ENCODE measurements around the gene CIP2A. TPM values are rescaled to one million over a fixed set of nuclear protein-coding genes. Genes with fewer than 3 reads are reported as not detected.
"Not testable (repeated sequence)": the region's sequence is repeated elsewhere in the genome, so short reads cannot be mapped to it uniquely, and the experiment has no call there.

CIP2A gene
- total and polyA plus RNA-seq, 2 donors (not counting 1 experiment from before 2014, with no cell fraction given) = 7.9 to 10.1 TPM

DNA sequence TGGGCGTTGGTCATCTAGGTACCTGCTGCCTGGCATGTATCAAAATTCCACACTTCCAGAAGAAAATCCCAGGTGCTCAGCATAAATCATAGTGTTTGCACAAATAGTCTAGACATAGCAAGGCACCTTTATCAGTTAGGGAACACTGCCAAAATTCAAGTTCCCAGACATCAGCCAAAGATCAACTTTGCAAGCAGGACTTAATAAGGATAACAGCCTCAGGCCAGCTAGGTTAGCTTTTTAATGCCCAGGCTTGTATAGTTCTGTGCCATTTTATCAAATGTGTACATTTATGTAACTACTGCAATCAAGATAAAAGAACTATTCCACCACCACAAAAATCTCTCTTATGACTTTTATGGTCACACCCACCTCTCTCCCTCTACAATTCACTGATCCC is 31.0 kb upstream of the CIP2A start:
- DNase-seq (ENCODE audit: low read depth in 2 of 2) = peak in 1 of 2 donors; percentile 18

DNA sequence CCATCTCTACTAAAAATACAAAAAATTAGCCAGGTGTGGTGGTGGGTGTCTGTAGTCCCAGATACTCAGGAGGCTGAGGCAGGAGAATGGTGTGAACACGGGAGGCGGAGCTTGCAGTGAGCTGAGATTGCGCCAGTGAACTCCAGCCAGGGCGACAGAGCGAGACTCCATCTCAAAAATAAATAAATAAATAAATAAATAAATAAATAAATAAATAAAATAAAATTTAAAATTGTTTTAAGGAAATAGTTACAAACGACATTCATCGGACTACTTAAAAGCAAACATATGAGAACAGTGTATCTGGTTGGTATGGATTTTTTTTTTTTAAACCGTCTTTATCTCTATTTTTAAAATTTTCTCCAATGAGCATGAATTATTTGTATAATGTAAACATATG is 26.9 kb upstream of the CIP2A start:
- not testable (repeated sequence) for H3K4me2 ChIP-seq (ENCODE audit: extremely low read depth, insufficient read depth, low read length); H2AFZ ChIP-seq (ENCODE audit: low read length); H3K27ac ChIP-seq (ENCODE audit: insufficient read depth, low read length); H4K20me1 ChIP-seq (ENCODE audit: control insufficient read depth, extremely low read depth, insufficient read depth, low read length); H3K4me3 ChIP-seq (replicated peaks in 1 of 4; ENCODE audit: control extremely low read depth in 1 of 4, insufficient read depth in 1 of 4, low read depth in 3 of 4, low read length in 4 of 4); H3K9me3 ChIP-seq (ENCODE audit: control insufficient read depth, insufficient read depth, low read depth, low read length); H3K79me2 ChIP-seq (ENCODE audit: control insufficient read depth, insufficient read depth, low read length); H3K36me3 ChIP-seq (ENCODE audit: control insufficient read depth, insufficient read depth, low read length); H3K4me1 ChIP-seq (ENCODE audit: control insufficient read depth, extremely low read depth, insufficient read depth, low read length); H3K9ac ChIP-seq (ENCODE audit: insufficient read depth, low read length); DNase-seq (ENCODE audit: low read depth in 2 of 2); H3K27me3 ChIP-seq (ENCODE audit: control insufficient read depth, insufficient read depth, low read length)

More for the DNA sequence above, 31.0 kb upstream of the CIP2A start:
- Histone ChIP-seq H2AFZ (ENCODE audit: low read length) (no peak overlapping the region), H3K4me2 (ENCODE audit: extremely low read depth, insufficient read depth, low read length) (no peak overlapping the region), H3K27me3 (ENCODE audit: control insufficient read depth, insufficient read depth, low read length) (no peaks in the 10 kb centered on the region), H4K20me1 (ENCODE audit: control insufficient read depth, extremely low read depth, insufficient read depth, low read length) (no peaks in the 10 kb centered on the region), H3K79me2 (ENCODE audit: control insufficient read depth, insufficient read depth, low read length) (no peaks in the 10 kb centered on the region), H3K4me3 (replicated peaks in 1 of 4; ENCODE audit: control extremely low read depth in 1 of 4, insufficient read depth in 1 of 4, low read depth in 3 of 4, low read length in 4 of 4) (no peak overlapping the region), H3K4me1 (ENCODE audit: control insufficient read depth, extremely low read depth, insufficient read depth, low read length) (no peaks in the 10 kb centered on the region), H3K36me3 (ENCODE audit: control insufficient read depth, insufficient read depth, low read length) (no peaks in the 10 kb centered on the region), H3K9ac (ENCODE audit: insufficient read depth, low read length) (no peak overlapping the region), H3K27ac (ENCODE audit: insufficient read depth, low read length) (no peak overlapping the region), H3K9me3 (ENCODE audit: control insufficient read depth, insufficient read depth, low read depth, low read length) (no peaks in the 10 kb centered on the region)
- no peak for TF ChIP-seq EZH2 (IDR thresholded peaks at IDR 0.05; ENCODE audit: low read length, missing control alignments)
- TF ChIP-seq, protein P1, sequence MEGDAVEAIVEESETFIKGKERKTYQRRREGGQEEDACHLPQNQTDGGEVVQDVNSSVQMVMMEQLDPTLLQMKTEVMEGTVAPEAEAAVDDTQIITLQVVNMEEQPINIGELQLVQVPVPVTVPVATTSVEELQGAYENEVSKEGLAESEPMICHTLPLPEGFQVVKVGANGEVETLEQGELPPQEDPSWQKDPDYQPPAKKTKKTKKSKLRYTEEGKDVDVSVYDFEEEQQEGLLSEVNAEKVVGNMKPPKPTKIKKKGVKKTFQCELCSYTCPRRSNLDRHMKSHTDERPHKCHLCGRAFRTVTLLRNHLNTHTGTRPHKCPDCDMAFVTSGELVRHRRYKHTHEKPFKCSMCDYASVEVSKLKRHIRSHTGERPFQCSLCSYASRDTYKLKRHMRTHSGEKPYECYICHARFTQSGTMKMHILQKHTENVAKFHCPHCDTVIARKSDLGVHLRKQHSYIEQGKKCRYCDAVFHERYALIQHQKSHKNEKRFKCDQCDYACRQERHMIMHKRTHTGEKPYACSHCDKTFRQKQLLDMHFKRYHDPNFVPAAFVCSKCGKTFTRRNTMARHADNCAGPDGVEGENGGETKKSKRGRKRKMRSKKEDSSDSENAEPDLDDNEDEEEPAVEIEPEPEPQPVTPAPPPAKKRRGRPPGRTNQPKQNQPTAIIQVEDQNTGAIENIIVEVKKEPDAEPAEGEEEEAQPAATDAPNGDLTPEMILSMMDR (conservative IDR thresholded peaks at IDR 0.05 in 1 of 2, IDR thresholded peaks at IDR 0.05 in 1 of 2; ENCODE audit: low read depth in 1 of 2, low read length in 2 of 2) = no peak

DNA sequence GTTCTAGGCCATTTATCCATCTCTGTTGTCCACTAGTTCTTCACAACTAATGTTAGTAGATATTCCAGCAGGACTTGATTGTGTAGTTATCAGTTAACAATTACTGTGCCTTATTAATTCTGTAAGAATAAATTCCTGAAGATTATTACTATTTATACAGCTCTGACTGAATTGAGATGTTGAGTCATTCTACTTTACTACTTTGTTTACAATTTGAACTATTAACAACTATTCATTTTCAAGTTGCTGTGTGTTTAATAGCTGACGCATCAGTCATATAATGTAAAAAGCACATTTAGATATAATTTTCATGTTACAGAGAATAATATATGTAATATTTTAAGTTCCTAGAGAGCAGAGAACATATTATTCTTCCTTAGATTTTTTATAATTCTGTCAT is 21.4 kb upstream of the CIP2A start:
- H3K36me3 ChIP-seq (ENCODE audit: control insufficient read depth, insufficient read depth, low read length) = no peaks in the 10 kb centered on the region

More for the DNA sequence above, 21.4 kb upstream of the CIP2A start:
- Histone ChIP-seq H3K27ac (ENCODE audit: insufficient read depth, low read length) (no peak overlapping the region), H2AFZ (ENCODE audit: low read length) (no peak overlapping the region), H3K9ac (ENCODE audit: insufficient read depth, low read length) (no peak overlapping the region), H4K20me1 (ENCODE audit: control insufficient read depth, extremely low read depth, insufficient read depth, low read length) (no peaks in the 10 kb centered on the region), H3K4me3 (replicated peaks in 1 of 4; ENCODE audit: control extremely low read depth in 1 of 4, insufficient read depth in 1 of 4, low read depth in 3 of 4, low read length in 4 of 4) (no peak overlapping the region), H3K27me3 (ENCODE audit: control insufficient read depth, insufficient read depth, low read length) (no peaks in the 10 kb centered on the region), H3K4me2 (ENCODE audit: extremely low read depth, insufficient read depth, low read length) (no peak overlapping the region), H3K9me3 (ENCODE audit: control insufficient read depth, insufficient read depth, low read depth, low read length) (no peaks in the 10 kb centered on the region), H3K4me1 (ENCODE audit: control insufficient read depth, extremely low read depth, insufficient read depth, low read length) (no peaks in the 10 kb centered on the region), H3K79me2 (ENCODE audit: control insufficient read depth, insufficient read depth, low read length) (no peaks in the 10 kb centered on the region)
- TF ChIP-seq EZH2 (IDR thresholded peaks at IDR 0.05; ENCODE audit: low read length, missing control alignments) = no peak
- TF ChIP-seq, protein P1 (conservative IDR thresholded peaks at IDR 0.05 in 1 of 2, IDR thresholded peaks at IDR 0.05 in 1 of 2; ENCODE audit: low read depth in 1 of 2, low read length in 2 of 2) = no peak
- DNase-seq (ENCODE audit: low read depth in 2 of 2) = no peak

Data from fibroblast of lung (primary cell).